MM.1S (cell line): ENCODE measurements around the gene GPRC5D.

Source experiments
- DNase-seq: peaks from one replicate; pipeline ENCODE4 v3.0.0-alpha.2; 2015
- H2AFZ ChIP-seq: fragments of 300-600 bp; sonication (generic); 2 replicates; pipeline ENCODE4 v1.6.0; 2016; ENCODE audit warnings: antibody characterized with exemption, low read length
- H3F3A ChIP-seq: fragments of 300-600 bp; sonication (generic); 2 replicates; pipeline ENCODE4 v1.6.1; 2016; ENCODE audit warnings: mild to moderate bottlenecking, antibody characterized with exemption, low read length, moderate library complexity, mixed read lengths; ENCODE audit not compliant: insufficient read depth
- H3K27ac ChIP-seq: fragments of 300-600 bp; sonication (generic); 2 replicates; pipeline ENCODE4 v1.5.1; 2016; ENCODE audit warnings: mild to moderate bottlenecking, low read length
- H3K27me3 ChIP-seq: fragments of 300-600 bp; sonication (generic); replicated peaks from 2 replicates; pipeline ENCODE4 v1.6.0; 2016; ENCODE audit warnings: low read length; ENCODE audit not compliant: insufficient read depth
- H3K36me3 ChIP-seq: fragments of 300-600 bp; sonication (generic); replicated peaks from 2 replicates; pipeline ENCODE4 v1.6.1; 2016; ENCODE audit warnings: mild to moderate bottlenecking, low read length, mixed read lengths; ENCODE audit not compliant: insufficient read depth
- H3K4me1 ChIP-seq: fragments of 300-600 bp; sonication (generic); 2 replicates; pipeline ENCODE4 v1.6.1; 2016; ENCODE audit warnings: low read length, mixed read lengths
- H3K4me2 ChIP-seq: fragments of 300-600 bp; sonication (generic); 2 replicates; pipeline ENCODE4 v1.6.0; 2016; ENCODE audit warnings: low read depth, low read length
- H3K4me3 ChIP-seq: fragments of 300-600 bp; sonication (generic); 2 replicates; pipeline ENCODE4 v1.5.1; 2016; ENCODE audit warnings: low read length, mixed read lengths
- H3K79me2 ChIP-seq: fragments of 300-600 bp; sonication (generic); 2 replicates; pipeline ENCODE4 v1.6.1; 2016; ENCODE audit warnings: mixed run types, low read length, mixed read lengths
- H3K9ac ChIP-seq: fragments of 300-600 bp; sonication (generic); 2 replicates; pipeline ENCODE4 v1.6.1; 2016; ENCODE audit warnings: low read length, mixed read lengths
- H3K9me2 ChIP-seq: fragments of 300-600 bp; sonication (generic); replicated peaks from 2 replicates; pipeline ENCODE4 v1.6.1; 2016; ENCODE audit warnings: mild to moderate bottlenecking, low read length, mixed read lengths; ENCODE audit not compliant: insufficient read depth
- H3K9me3 ChIP-seq: fragments of 300-600 bp; sonication (generic); replicated peaks from 2 replicates; pipeline ENCODE4 v1.6.1; 2016; ENCODE audit warnings: mild to moderate bottlenecking, low read length, mixed read lengths; ENCODE audit not compliant: insufficient read depth
- H4K20me1 ChIP-seq: fragments of 300-600 bp; sonication (generic); 2 replicates; pipeline ENCODE4 v1.6.1; 2016; ENCODE audit warnings: mild to moderate bottlenecking, low read length, moderate library complexity, mixed read lengths; ENCODE audit not compliant: insufficient read depth
- EZH2 ChIP-seq: fragments of 300-600 bp; sonication (generic); optimal IDR thresholded peaks from 2 replicates; pipeline ENCODE3; 2017; ENCODE audit warnings: low read depth, mild to moderate bottlenecking, antibody characterized with exemption, low read length, mixed read lengths
- EZH2phosphoT487 ChIP-seq: fragments of 300-600 bp; sonication (generic); IDR thresholded peaks from 2 replicates; pipeline ENCODE4 v1.6.1; 2018; ENCODE audit warnings: antibody characterized with exemption, low read length
- TF ChIP-seq, protein P1 (sequence below): fragments of 300-600 bp; sonication (generic); IDR thresholded peaks from 2 replicates; pipeline ENCODE4 v1.5.1; 2016; ENCODE audit warnings: antibody characterized with exemption, low read length, mixed read lengths

GPRC5D gene

DNA sequence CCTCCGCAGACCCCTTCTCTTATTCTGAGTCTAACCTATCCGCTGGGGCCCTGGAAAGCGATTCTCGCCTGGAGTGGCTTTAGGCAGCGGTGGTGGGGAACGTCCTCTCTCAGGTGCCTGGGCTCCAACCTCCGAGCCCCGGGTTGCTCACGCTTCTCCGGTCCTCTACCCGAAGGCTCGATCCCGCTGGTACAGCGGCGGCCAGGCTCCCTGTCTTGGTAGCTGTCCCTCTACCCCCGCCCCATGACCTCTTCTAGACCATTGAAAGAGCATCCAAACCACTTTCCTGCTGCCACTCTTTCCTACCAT, 48.6 kb upstream of the GPRC5D start:
- Histone ChIP-seq H3K27ac (peak overlapping the region; percentile 54; the same call in 1 of the 2 replicates), H3K27me3 (no peaks in the 10 kb centered on the region), H3K4me3 (peak overlapping the region; percentile 60), H3K79me2 (peaks cover 18% of the 10 kb centered on the region), H3K4me1 (peaks cover 13% of the 10 kb centered on the region; the same call in 1 of the 2 replicates), H3K36me3 (no peaks in the 10 kb centered on the region), H2AFZ (peak overlapping the region; percentile 69), H3K9me3 (no peaks in the 10 kb centered on the region), H3K9me2 (no peaks in the 10 kb centered on the region), H3K9ac (peak overlapping the region; percentile 54), H3K4me2 (peak overlapping the region; percentile 65), H4K20me1 (no peaks in the 10 kb centered on the region), H3F3A (peaks cover 8% of the 10 kb centered on the region)
- TF ChIP-seq EZH2phosphoT487 (no peak), EZH2 (no peak)
- TF ChIP-seq, protein P1, sequence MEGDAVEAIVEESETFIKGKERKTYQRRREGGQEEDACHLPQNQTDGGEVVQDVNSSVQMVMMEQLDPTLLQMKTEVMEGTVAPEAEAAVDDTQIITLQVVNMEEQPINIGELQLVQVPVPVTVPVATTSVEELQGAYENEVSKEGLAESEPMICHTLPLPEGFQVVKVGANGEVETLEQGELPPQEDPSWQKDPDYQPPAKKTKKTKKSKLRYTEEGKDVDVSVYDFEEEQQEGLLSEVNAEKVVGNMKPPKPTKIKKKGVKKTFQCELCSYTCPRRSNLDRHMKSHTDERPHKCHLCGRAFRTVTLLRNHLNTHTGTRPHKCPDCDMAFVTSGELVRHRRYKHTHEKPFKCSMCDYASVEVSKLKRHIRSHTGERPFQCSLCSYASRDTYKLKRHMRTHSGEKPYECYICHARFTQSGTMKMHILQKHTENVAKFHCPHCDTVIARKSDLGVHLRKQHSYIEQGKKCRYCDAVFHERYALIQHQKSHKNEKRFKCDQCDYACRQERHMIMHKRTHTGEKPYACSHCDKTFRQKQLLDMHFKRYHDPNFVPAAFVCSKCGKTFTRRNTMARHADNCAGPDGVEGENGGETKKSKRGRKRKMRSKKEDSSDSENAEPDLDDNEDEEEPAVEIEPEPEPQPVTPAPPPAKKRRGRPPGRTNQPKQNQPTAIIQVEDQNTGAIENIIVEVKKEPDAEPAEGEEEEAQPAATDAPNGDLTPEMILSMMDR, result no peak
- no peak for DNase-seq

DNA sequence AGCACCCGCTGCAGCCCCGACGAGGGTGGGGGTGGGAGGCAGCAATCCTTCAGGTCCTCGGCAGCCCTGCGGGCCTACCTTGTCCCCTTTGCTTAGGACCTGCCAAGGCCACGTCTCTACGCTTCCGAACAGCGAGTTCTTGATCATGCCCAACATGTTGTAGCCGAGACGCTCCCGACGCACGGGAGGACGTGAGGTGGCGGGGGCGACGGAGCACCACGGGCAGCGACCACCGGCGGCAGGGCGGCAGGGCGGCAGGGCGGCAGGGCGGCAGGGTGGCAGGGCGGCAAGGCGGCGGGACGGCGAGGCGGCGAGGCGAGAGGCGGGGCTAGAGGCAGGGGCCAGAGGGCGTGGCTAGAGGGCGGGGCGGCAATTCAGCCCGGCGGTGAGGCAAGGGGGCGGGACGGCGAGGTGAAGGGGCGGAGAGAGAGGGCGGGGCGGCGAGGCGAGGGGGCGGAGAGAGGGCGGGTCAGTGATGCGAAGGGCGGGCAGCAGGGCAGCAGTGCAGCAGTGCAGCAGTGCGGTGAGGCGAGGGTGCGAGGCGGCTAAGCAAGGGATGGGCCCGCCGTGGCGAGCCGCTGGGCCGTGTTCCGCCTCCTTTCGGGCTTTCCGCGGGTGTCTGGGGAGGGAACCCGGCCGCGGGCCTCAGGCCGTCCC, 48.1 kb upstream of the GPRC5D start, which contains the start of gene HEBP1:
TSS of gene HEBP1 (minus strand) at position 307 of the 657 bp plus-strand sequence. CDS start at position 156, 151 bp downstream.
- peaks cover 13% of the 10 kb centered on the region; the same call in 1 of the 2 replicates for H3K4me1 ChIP-seq
- H3K9me3 ChIP-seq, result no peaks in the 10 kb centered on the region
- TF ChIP-seq EZH2phosphoT487 (no peak), EZH2 (no peak)
- TF ChIP-seq, protein P1, result no peak
- peak within 1 kb of the TSS; percentile 91 for H2AFZ ChIP-seq
- H3K4me3 ChIP-seq, result peak within 1 kb of the TSS; percentile 93
- no peaks in the 10 kb centered on the region for H3K36me3 ChIP-seq
- H4K20me1 ChIP-seq, result no peaks in the 10 kb centered on the region
- peak; percentile 90 for DNase-seq
- H3K4me2 ChIP-seq, result peak within 1 kb of the TSS; percentile 98
- no peaks in the 10 kb centered on the region for H3K9me2 ChIP-seq
- peak within 1 kb of the TSS; percentile 78 for H3K9ac ChIP-seq
- H3K27ac ChIP-seq, result peak within 1 kb of the TSS; percentile 54; the same call in 1 of the 2 replicates
- H3K27me3 ChIP-seq, result no peaks in the 10 kb centered on the region
- H3F3A ChIP-seq, result peaks cover 8% of the 10 kb centered on the region
- H3K79me2 ChIP-seq, result peaks cover 18% of the 10 kb centered on the region

- no peak overlapping the region for H3K27ac ChIP-seq
- H3K9ac ChIP-seq, result peak overlapping the region; percentile 78
- DNase-seq, result no peak
- H3K79me2 ChIP-seq, result peaks cover 18% of the 10 kb centered on the region
- no peaks in the 10 kb centered on the region for H3K27me3 ChIP-seq
- peak overlapping the region; percentile 91 for H2AFZ ChIP-seq
- no peaks in the 10 kb centered on the region for H3K9me3 ChIP-seq
- peaks cover 8% of the 10 kb centered on the region for H3F3A ChIP-seq
- no peaks in the 10 kb centered on the region for H4K20me1 ChIP-seq
- peak overlapping the region; percentile 98 for H3K4me2 ChIP-seq
- no peaks in the 10 kb centered on the region for H3K36me3 ChIP-seq
- TF ChIP-seq, protein P1, result no peak
- TF ChIP-seq EZH2phosphoT487, result no peak
- no peak for TF ChIP-seq EZH2
- H3K4me3 ChIP-seq, result peak overlapping the region; percentile 93
- H3K9me2 ChIP-seq, result no peaks in the 10 kb centered on the region
- H3K4me1 ChIP-seq, result peaks cover 13% of the 10 kb centered on the region; the same call in 1 of the 2 replicates
These were observed 47.4 kb upstream of the GPRC5D start for GRCh38 chr12:12999271-12999958.
